T-helper 22 cell (primary cell): ENCODE results near the gene MGAT4B.

Experiments used
- DNase-seq: peaks from one replicate; pipeline ENCODE4 v3.0.0-alpha.2; 2020; ENCODE audit warnings: low read depth

Gene MGAT4B

GRCh38 chr5:179769271-179769670, 37.4 kb downstream of the MGAT4B start:
- DNase-seq = no peak

- no peak for DNase-seq
Observed at GRCh38 chr5:179768326-179769085, 38.2 kb downstream of the MGAT4B start.

- DNase-seq = no peak
Observed at GRCh38 chr5:179767496-179768100, 39.1 kb downstream of the MGAT4B start.

- no peak for DNase-seq
Observed at GRCh38 chr5:179766726-179767455, 39.8 kb downstream of the MGAT4B start.

- DNase-seq = no peak
Observed at GRCh38 chr5:179766021-179766725, 40.5 kb downstream of the MGAT4B start.

- no peak for DNase-seq
Observed at GRCh38 chr5:179765400-179765799, 41.3 kb downstream of the MGAT4B start.

GRCh38 chr5:179764056-179764455, 42.6 kb downstream of the MGAT4B start:
- no peak for DNase-seq

- DNase-seq = peak; percentile 18
Observed at GRCh38 chr5:179763215-179763945, 43.3 kb downstream of the MGAT4B start.

GRCh38 chr5:179762781-179763176, 43.9 kb downstream of the MGAT4B start:
- DNase-seq = no peak

GRCh38 chr5:179762079-179762780, 44.4 kb downstream of the MGAT4B start:
- DNase-seq = no peak

- DNase-seq = no peak
Observed at GRCh38 chr5:179759581-179760551, 46.8 kb downstream of the MGAT4B start.

GRCh38 chr5:179758955-179759354, 47.7 kb downstream of the MGAT4B start:
- DNase-seq = no peak

GRCh38 chr5:179755022-179755421, 51.6 kb downstream of the MGAT4B start:
- DNase-seq = no peak

GRCh38 chr5:179753971-179754370, 52.7 kb downstream of the MGAT4B start:
- DNase-seq = no peak

GRCh38 chr5:179749857-179750508, 56.7 kb downstream of the MGAT4B start:
- no peak for DNase-seq

GRCh38 chr5:179747811-179748210, 58.9 kb downstream of the MGAT4B start:
- DNase-seq = no peak
